Spinal cord (tissue), 10 donors: ENCODE results near the gene MEAK7. TPM values are rescaled to one million over a fixed set of nuclear protein-coding genes. Genes with fewer than 3 reads are reported as not detected.

Source experiments
- DNase-seq, 6 donors: peaks; one replicate each; pipeline versions ENCODE4 v3.0.0 to v3.0.0-alpha.2; 2013 to 2015; ENCODE audit warnings: low spot score in 6 of 6, low read depth in 4 of 6
- H3K27ac ChIP-seq: one replicate; pipeline ENCODE4 v1.5.1; 2013; ENCODE audit warnings: low read depth, low read length, control low read depth
- H3K27me3 ChIP-seq: one replicate; pipeline ENCODE4 v1.6.1; 2013; ENCODE audit warnings: low read length; ENCODE audit not compliant: control insufficient read depth, insufficient read depth
- H3K36me3 ChIP-seq: one replicate; pipeline ENCODE4 v1.6.1; 2013; ENCODE audit warnings: low read length; ENCODE audit not compliant: control insufficient read depth, insufficient read depth
- H3K4me1 ChIP-seq: one replicate; pipeline ENCODE4 v1.6.1; 2013; ENCODE audit warnings: low read length; ENCODE audit not compliant: control insufficient read depth, insufficient read depth
- H3K4me3 ChIP-seq: one replicate; pipeline ENCODE4 v1.5.1; 2013; ENCODE audit warnings: low read depth, low read length, control low read depth
- H3K9me3 ChIP-seq: one replicate; pipeline ENCODE4 v1.6.1; 2013; ENCODE audit warnings: low read length; ENCODE audit not compliant: control insufficient read depth, insufficient read depth
- WGBS: methylation state at CpG from one replicate; pipeline ENCODE4 v1.1.5; 2013; ENCODE audit warnings: missing lambda C conversion rate; ENCODE audit not compliant: insufficient coverage; 5-methylcytosine and 5-hydroxymethylcytosine counted together
- polyA plus RNA-seq, 2 donors: library from polyadenylated mRNA; unstranded; fragments of 120-200 nt; gene quantifications; one replicate each; pipeline ENCODE4 v1.2.1, GENCODE V29; 2013; ENCODE audit not compliant: insufficient read length in 2 of 2
- total RNA-seq, 2 donors: library from RNA; depleted of rRNA in 1 of 2; stranded (reverse); fragments of 120-200 nt in 1 of 2; fragments of >200 nt in 1 of 2; gene quantifications; one replicate each; pipeline versions ENCODE4 v1.2.3 to v1.2.4, GENCODE V29; 2013 to 2014
- donor health status: healthy.

MEAK7 gene
- total and polyA plus RNA-seq, 4 donors, result 9.2 to 14.3 (median 12.3) TPM

GRCh38 chr16:84517366-84517765, 12.9 kb upstream of the MEAK7 start:
- H3K27ac ChIP-seq, result no peak overlapping the region
- H3K27me3 ChIP-seq, result no peaks in the 10 kb centered on the region
- 80% methylated on average over 9 of the region's 12 CpGs for WGBS
- no peaks in the 10 kb centered on the region for H3K36me3 ChIP-seq
- no peaks in the 10 kb centered on the region for H3K9me3 ChIP-seq
- peaks cover 17% of the 10 kb centered on the region for H3K4me1 ChIP-seq
- H3K4me3 ChIP-seq, result no peak overlapping the region
- DNase-seq, result no peak

- Histone ChIP-seq H3K36me3 (no peaks in the 10 kb centered on the region), H3K4me3 (no peak overlapping the region), H3K27ac (no peak overlapping the region), H3K9me3 (no peaks in the 10 kb centered on the region), H3K27me3 (no peaks in the 10 kb centered on the region), H3K4me1 (peaks cover 28% of the 10 kb centered on the region)
- no peak for DNase-seq
- 70% methylated on average over 22 of the region's 26 CpGs for WGBS
Measured at GRCh38 chr16:84514874-84515835, 10.7 kb upstream of the MEAK7 start.

- Histone ChIP-seq H3K27me3 (no peaks in the 10 kb centered on the region), H3K9me3 (no peaks in the 10 kb centered on the region), H3K4me1 (peaks cover 23% of the 10 kb centered on the region), H3K36me3 (no peaks in the 10 kb centered on the region), H3K27ac (no peak overlapping the region), H3K4me3 (no peak overlapping the region)
- 69% methylated on average over 6 of the region's 14 CpGs for WGBS
- DNase-seq, result no peak
Measured at GRCh38 chr16:84514295-84514873, 9.9 kb upstream of the MEAK7 start.

GRCh38 chr16:84513666-84514065, 9.2 kb upstream of the MEAK7 start:
- no peak overlapping the region for H3K4me3 ChIP-seq
- H3K9me3 ChIP-seq, result no peaks in the 10 kb centered on the region
- DNase-seq, result no peak
- H3K4me1 ChIP-seq, result peaks cover 28% of the 10 kb centered on the region
- H3K27ac ChIP-seq, result no peak overlapping the region
- WGBS, result 90% methylated on average over 8 of the region's 11 CpGs
- no peaks in the 10 kb centered on the region for H3K27me3 ChIP-seq
- H3K36me3 ChIP-seq, result no peaks in the 10 kb centered on the region

GRCh38 chr16:84513123-84513522, 8.7 kb upstream of the MEAK7 start:
- H3K27ac ChIP-seq, result no peak overlapping the region
- no peaks in the 10 kb centered on the region for H3K27me3 ChIP-seq
- no peaks in the 10 kb centered on the region for H3K9me3 ChIP-seq
- WGBS, result 89% methylated on average over 8 of the region's 10 CpGs
- H3K4me1 ChIP-seq, result peaks cover 28% of the 10 kb centered on the region
- no peak for DNase-seq
- H3K36me3 ChIP-seq, result no peaks in the 10 kb centered on the region
- H3K4me3 ChIP-seq, result no peak overlapping the region

GRCh38 chr16:84511831-84512230, 7.4 kb upstream of the MEAK7 start:
- H3K4me1 ChIP-seq, result peaks cover 34% of the 10 kb centered on the region
- H3K27me3 ChIP-seq, result no peaks in the 10 kb centered on the region
- H3K27ac ChIP-seq, result no peak overlapping the region
- H3K4me3 ChIP-seq, result no peak overlapping the region
- no peaks in the 10 kb centered on the region for H3K36me3 ChIP-seq
- DNase-seq, result no peak
- 67% methylated on average over 9 of the region's 13 CpGs for WGBS
- H3K9me3 ChIP-seq, result no peaks in the 10 kb centered on the region

GRCh38 chr16:84511180-84511800, 6.8 kb upstream of the MEAK7 start:
- no peaks in the 10 kb centered on the region for H3K27me3 ChIP-seq
- no peaks in the 10 kb centered on the region for H3K9me3 ChIP-seq
- peak; percentile 76 to 97 (median 82) for DNase-seq
- H3K36me3 ChIP-seq, result no peaks in the 10 kb centered on the region
- H3K4me3 ChIP-seq, result peak overlapping the region; percentile 22
- WGBS, result 4% methylated on average over 17 of the region's 21 CpGs
- no peak overlapping the region for H3K27ac ChIP-seq
- H3K4me1 ChIP-seq, result peaks cover 36% of the 10 kb centered on the region

- 71% methylated on average over 18 of the region's 20 CpGs for WGBS
- H3K9me3 ChIP-seq, result no peaks in the 10 kb centered on the region
- H3K4me1 ChIP-seq, result peaks cover 44% of the 10 kb centered on the region
- no peak for DNase-seq
- no peak overlapping the region for H3K27ac ChIP-seq
- H3K27me3 ChIP-seq, result no peaks in the 10 kb centered on the region
- H3K4me3 ChIP-seq, result no peak overlapping the region
- no peaks in the 10 kb centered on the region for H3K36me3 ChIP-seq
Measured at GRCh38 chr16:84509032-84509950, 4.8 kb upstream of the MEAK7 start.

GRCh38 chr16:84508502-84508901, 4.0 kb upstream of the MEAK7 start:
- Histone ChIP-seq H3K36me3 (no peaks in the 10 kb centered on the region), H3K4me3 (no peak overlapping the region), H3K4me1 (peaks cover 51% of the 10 kb centered on the region), H3K27me3 (no peaks in the 10 kb centered on the region), H3K27ac (no peak overlapping the region), H3K9me3 (no peaks in the 10 kb centered on the region)
- DNase-seq, result peak in 1 of 6 donors; percentile 43
- 66% methylated on average over 5 of the region's 8 CpGs for WGBS
